ENCODE data around the gene CDC42EP5.

- TF ChIP-seq EZH2 (IDR thresholded peaks at IDR 0.05; ENCODE audit: borderline replicate concordance, low read depth, low read length, severe bottlenecking): no peak
- TF ChIP-seq CTCF (IDR thresholded peaks at IDR 0.05; ENCODE audit: borderline replicate concordance, extremely low read depth, low read length, poor library complexity, severe bottlenecking): no peak
Measured at GRCh38 chr19:54431255-54431838, 41.7 kb downstream of the CDC42EP5 start.

Data from DND-41 (cell line).